ENCODE results near the gene TOMM40L. TPM values are rescaled to one million over a fixed set of nuclear protein-coding genes. Genes with fewer than 3 reads are reported as not detected.
"Not testable (repeated sequence)": the region's sequence is repeated elsewhere in the genome, so short reads cannot be mapped to it uniquely, and the experiment has no call there.

The TOMM40L gene
- total RNA-seq, 2 experiments from 2014 or later = 12.3 to 13.2 TPM

DNA sequence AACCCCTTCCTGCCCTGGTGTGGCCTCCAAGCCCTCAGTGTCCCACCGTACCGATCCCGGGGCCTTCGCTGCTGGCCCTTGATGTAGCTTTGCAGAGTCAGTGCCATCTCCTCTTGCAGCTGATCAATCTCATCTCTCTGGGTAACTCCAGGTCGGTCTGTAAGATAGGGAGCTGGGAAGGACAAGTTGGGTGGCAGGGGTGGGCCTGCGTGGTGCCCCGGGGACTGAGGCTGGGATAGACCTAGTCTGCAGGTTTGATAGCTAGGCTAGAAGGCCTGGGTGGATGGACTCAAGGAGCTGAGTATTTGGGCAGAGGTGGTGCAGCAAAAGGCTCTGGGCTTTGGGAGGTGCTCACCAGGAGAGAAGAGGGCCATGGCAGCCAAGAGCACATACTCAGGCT is 4.9 kb downstream of the TOMM40L start:
- Mint-ChIP-seq H3K4me3 (no peak overlapping the region), H3K9me3 (ENCODE audit: low read depth) (no peaks in the 10 kb centered on the region), H3K27me3 (no peaks in the 10 kb centered on the region), H3K36me3 (ENCODE audit: low read depth) (peaks cover 19% of the 10 kb centered on the region), H3K27ac (no peak overlapping the region), H3K4me1 (peaks cover 19% of the 10 kb centered on the region)
- CTCF ChIA-PET = interaction anchor here (1.2 to 3.7 kb wide), 7 partner anchors 11 to 152 kb away, joined by 3 to 18 read pairs (median 5); no protein-coding TSS in a partner anchor
- POLR2A ChIA-PET = interaction anchor here (0.6 kb wide), 1 partner anchor 127 kb away, joined by 6 read pairs; no protein-coding TSS in a partner anchor
- intact Hi-C loops (cut with DNase I, micrococcal nuclease) = no loop called here
- DNase-seq (no peak), ATAC-seq (no peak)

DNA sequence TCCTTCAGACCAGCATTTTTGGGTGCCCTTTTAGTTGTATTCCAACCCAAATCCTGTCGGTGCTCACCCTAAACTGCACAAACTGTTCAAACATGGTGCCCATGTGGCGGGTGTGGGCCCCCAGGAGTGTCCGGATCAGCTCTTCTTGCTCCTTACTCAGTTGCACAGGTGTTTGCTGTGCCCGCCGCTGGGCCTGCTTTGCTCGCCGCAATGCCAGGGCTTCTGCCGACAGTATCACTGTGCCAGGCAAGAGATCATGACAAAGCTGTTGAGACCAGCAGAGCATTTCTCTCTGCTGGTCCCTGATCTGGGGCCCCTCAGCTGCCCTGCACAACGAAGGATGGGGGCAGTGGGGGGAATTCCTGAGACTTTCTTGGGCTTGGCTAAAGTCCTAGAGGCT is 7.2 kb downstream of the TOMM40L start:
- CTCF ChIA-PET = interaction anchor here (1.3 to 2.5 kb wide), 2 partner anchors 16 to 149 kb away, joined by 4 to 9 read pairs; no protein-coding TSS in a partner anchor
- POLR2A ChIA-PET = no interaction called here
- intact Hi-C loops (cut with DNase I, micrococcal nuclease) = no loop called here
- DNase-seq (no peak), ATAC-seq (no peak)
- peaks cover 14% of the 10 kb centered on the region for H3K36me3 Mint-ChIP-seq (ENCODE audit: low read depth)
- no peaks in the 10 kb centered on the region for H3K9me3 Mint-ChIP-seq (ENCODE audit: low read depth)
- no peak overlapping the region for H3K4me3 Mint-ChIP-seq
- no peak overlapping the region for H3K27ac Mint-ChIP-seq
- no peaks in the 10 kb centered on the region for H3K4me1 Mint-ChIP-seq
- H3K27me3 Mint-ChIP-seq = no peaks in the 10 kb centered on the region

GRCh38 chr1:161235957-161236775 is 10.3 kb downstream of the TOMM40L start:
- H3K36me3 Mint-ChIP-seq (ENCODE audit: low read depth) = no peaks in the 10 kb centered on the region
- POLR2A ChIA-PET = no interaction called here
- CTCF ChIA-PET = interaction anchor here (0.8 to 2.0 kb wide), 3 partner anchors 9 to 41 kb away, joined by 3 to 13 read pairs (median 9); partner anchors contain the start of gene TOMM40L
- ATAC-seq = no peak
- H3K9me3 Mint-ChIP-seq (ENCODE audit: low read depth) = no peaks in the 10 kb centered on the region
- intact Hi-C loops (cut with DNase I, micrococcal nuclease) = no loop called here
- no peak overlapping the region for H3K4me3 Mint-ChIP-seq
- no peak overlapping the region for H3K27ac Mint-ChIP-seq
- no peak for DNase-seq
- H3K4me1 Mint-ChIP-seq = no peaks in the 10 kb centered on the region
- H3K27me3 Mint-ChIP-seq = peaks cover 3% of the 10 kb centered on the region

GRCh38 chr1:161238039-161238473 is 12.2 kb downstream of the TOMM40L start, which contains the start of gene NR1I3:
Gene NR1I3 (minus strand): TSS chr1:161238203. CDS start chr1:161236565, 1,638 bp downstream.
- H3K4me1 Mint-ChIP-seq = no peaks in the 10 kb centered on the region
- ChIA-PET CTCF (interaction anchor here (2.0 kb wide), 1 partner anchor 8 kb away, joined by 5 read pairs; no protein-coding TSS in a partner anchor), POLR2A (interaction anchor here (0.6 kb wide), 1 partner anchor 137 kb away, joined by 3 read pairs; no protein-coding TSS in a partner anchor)
- no peaks in the 10 kb centered on the region for H3K9me3 Mint-ChIP-seq (ENCODE audit: low read depth)
- intact Hi-C loops (cut with DNase I, micrococcal nuclease) = no loop called here
- ATAC-seq (no peak), DNase-seq (no peak)
- no peak within 1 kb of the TSS for H3K4me3 Mint-ChIP-seq
- peaks cover 7% of the 10 kb centered on the region for H3K27me3 Mint-ChIP-seq
- H3K36me3 Mint-ChIP-seq (ENCODE audit: low read depth) = no peaks in the 10 kb centered on the region
- H3K27ac Mint-ChIP-seq = no peak within 1 kb of the TSS

DNA sequence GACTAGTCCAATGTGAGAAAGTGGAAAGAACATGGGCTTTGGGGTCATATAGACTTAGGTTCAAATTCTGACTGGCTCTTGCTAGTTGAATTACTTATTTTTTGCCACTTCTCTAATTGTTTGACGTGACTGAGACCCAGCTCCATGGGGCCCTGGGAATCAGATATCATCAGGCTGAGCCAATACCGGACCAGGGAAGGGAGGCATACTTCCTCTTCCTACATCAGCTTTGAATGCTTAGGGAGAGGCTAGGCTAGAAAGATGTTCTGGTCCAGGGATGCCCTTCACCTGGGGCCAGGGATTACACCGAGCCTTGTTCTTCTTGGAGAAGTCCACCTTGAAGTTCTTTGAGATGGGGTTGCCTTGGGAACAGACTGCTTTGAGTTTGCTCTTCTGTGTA is 15.8 kb downstream of the TOMM40L start:
- H3K4me1 Mint-ChIP-seq = no peaks in the 10 kb centered on the region
- ChIA-PET POLR2A (no interaction called here), CTCF (interaction anchor here (0.8 to 1.1 kb wide), 3 partner anchors 16 to 140 kb away, joined by 3 to 4 read pairs (median 4); partner anchors contain the start of gene TOMM40L)
- no peaks in the 10 kb centered on the region for H3K36me3 Mint-ChIP-seq (ENCODE audit: low read depth)
- intact Hi-C loops (cut with DNase I, micrococcal nuclease) = no loop called here
- DNase-seq (no peak), ATAC-seq (no peak)
- no peaks in the 10 kb centered on the region for H3K9me3 Mint-ChIP-seq (ENCODE audit: low read depth)
- no peak overlapping the region for H3K27ac Mint-ChIP-seq
- peaks cover 7% of the 10 kb centered on the region for H3K27me3 Mint-ChIP-seq
- H3K4me3 Mint-ChIP-seq = no peak overlapping the region

DNA sequence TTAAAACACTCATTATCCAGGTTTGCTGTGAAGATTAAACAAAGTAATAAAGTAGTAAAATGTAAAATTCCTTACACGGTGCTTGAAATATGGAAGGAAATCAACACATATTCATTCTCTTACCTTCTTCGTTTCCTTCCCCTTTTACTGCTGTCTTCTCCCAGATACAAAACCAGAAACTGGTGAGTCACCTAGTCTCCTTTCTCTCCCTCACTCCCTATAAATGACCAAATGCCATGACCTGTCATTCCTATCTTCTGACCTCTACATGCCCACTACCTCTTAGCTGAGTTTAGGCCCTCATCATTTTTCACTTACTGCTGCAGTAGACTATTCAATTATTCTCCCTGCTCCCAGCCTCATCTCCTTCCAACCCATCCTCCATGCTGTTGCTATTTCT is 16.5 kb downstream of the TOMM40L start:
- POLR2A ChIA-PET = no interaction called here

GRCh38 chr1:161244888-161245287 is 19.0 kb downstream of the TOMM40L start:
- H3K4me1 Mint-ChIP-seq = no peaks in the 10 kb centered on the region
- peaks cover 9% of the 10 kb centered on the region for H3K27me3 Mint-ChIP-seq
- ChIA-PET CTCF (no interaction called here), POLR2A (no interaction called here)
- no peak overlapping the region for H3K27ac Mint-ChIP-seq
- H3K4me3 Mint-ChIP-seq = no peak overlapping the region
- ATAC-seq (no peak), DNase-seq (no peak)
- intact Hi-C loops (cut with DNase I, micrococcal nuclease) = no loop called here
- peaks cover under 1% of the 10 kb centered on the region for H3K9me3 Mint-ChIP-seq (ENCODE audit: low read depth)
- H3K36me3 Mint-ChIP-seq (ENCODE audit: low read depth) = no peaks in the 10 kb centered on the region

More for the DNA sequence above, 16.5 kb downstream of the TOMM40L start:
- Mint-ChIP-seq H3K4me1 (no peaks in the 10 kb centered on the region), H3K27ac (no peak overlapping the region), H3K27me3 (peaks cover 7% of the 10 kb centered on the region), H3K36me3 (ENCODE audit: low read depth) (no peaks in the 10 kb centered on the region), H3K9me3 (ENCODE audit: low read depth) (no peaks in the 10 kb centered on the region), H3K4me3 (no peak overlapping the region)
- intact Hi-C loops (cut with DNase I, micrococcal nuclease) = no loop called here
- ATAC-seq (no peak), DNase-seq (no peak)
- CTCF ChIA-PET = interaction anchor here (0.9 to 1.5 kb wide), 3 partner anchors 49 to 139 kb away, joined by 4 read pairs; no protein-coding TSS in a partner anchor

GRCh38 chr1:161250100-161250499 is 24.2 kb downstream of the TOMM40L start:
- POLR2A ChIA-PET; ATAC-seq; H3K27ac Mint-ChIP-seq; H3K27me3 Mint-ChIP-seq; intact Hi-C loops (cut with DNase I, micrococcal nuclease); H3K4me1 Mint-ChIP-seq; H3K36me3 Mint-ChIP-seq (ENCODE audit: low read depth); H3K9me3 Mint-ChIP-seq (ENCODE audit: low read depth); DNase-seq; H3K4me3 Mint-ChIP-seq: not testable (repeated sequence)
- CTCF ChIA-PET = interaction anchor here (0.8 to 1.8 kb wide), 6 partner anchors 8 to 132 kb away, joined by 3 to 8 read pairs (median 3); partner anchors contain the start of gene PCP4L1

GRCh38 chr1:161250829-161251228 is 25.0 kb downstream of the TOMM40L start:
- intact Hi-C loops (cut with DNase I, micrococcal nuclease) = no loop called here
- peaks cover 6% of the 10 kb centered on the region for H3K27me3 Mint-ChIP-seq
- CTCF ChIA-PET = interaction anchor here (0.7 to 1.8 kb wide), 4 partner anchors 21 to 132 kb away, joined by 3 to 8 read pairs (median 3); no protein-coding TSS in a partner anchor
- H3K4me1 Mint-ChIP-seq = no peaks in the 10 kb centered on the region
- no peaks in the 10 kb centered on the region for H3K36me3 Mint-ChIP-seq (ENCODE audit: low read depth)
- H3K27ac Mint-ChIP-seq = no peak overlapping the region
- POLR2A ChIA-PET = no interaction called here
- ATAC-seq = no peak
- peaks cover 4% of the 10 kb centered on the region for H3K9me3 Mint-ChIP-seq (ENCODE audit: low read depth)
- no peak overlapping the region for H3K4me3 Mint-ChIP-seq
- DNase-seq = no peak

GRCh38 chr1:161251579-161251978 is 25.7 kb downstream of the TOMM40L start:
- Mint-ChIP-seq H3K9me3 (ENCODE audit: low read depth) (peaks cover 6% of the 10 kb centered on the region), H3K4me1 (no peaks in the 10 kb centered on the region), H3K4me3 (no peak overlapping the region), H3K27me3 (peaks cover 9% of the 10 kb centered on the region), H3K27ac (no peak overlapping the region), H3K36me3 (ENCODE audit: low read depth) (no peaks in the 10 kb centered on the region)
- ChIA-PET POLR2A (no interaction called here), CTCF (interaction anchor here (0.7 to 0.9 kb wide), 2 partner anchors 131 to 171 kb away, joined by 3 read pairs; no protein-coding TSS in a partner anchor)
- intact Hi-C loops (cut with DNase I, micrococcal nuclease) = no loop called here
- DNase-seq (no peak), ATAC-seq (no peak)

DNA sequence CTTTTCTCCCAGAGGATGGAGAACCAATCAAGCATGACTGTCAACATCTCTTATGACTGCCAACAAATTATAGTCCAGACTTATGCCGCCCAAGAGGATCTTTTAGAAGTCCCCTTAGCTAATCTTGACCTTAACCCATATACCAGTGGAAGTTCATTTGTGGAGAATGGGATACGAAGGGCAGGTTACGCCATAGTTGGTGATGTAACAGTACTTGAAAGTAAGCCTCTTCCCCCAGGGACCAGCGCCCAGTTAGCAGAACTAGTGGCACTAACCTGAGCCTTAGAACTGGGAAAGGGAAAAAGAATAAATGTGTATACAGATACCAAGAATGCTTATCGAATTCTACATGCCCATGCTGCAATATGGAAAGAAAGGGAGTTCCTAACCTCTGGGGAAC is 29.4 kb downstream of the TOMM40L start:
- H3K27ac Mint-ChIP-seq, POLR2A ChIA-PET, ATAC-seq, H3K4me1 Mint-ChIP-seq, H3K4me3 Mint-ChIP-seq, DNase-seq: not testable (repeated sequence)
- Mint-ChIP-seq H3K36me3 (ENCODE audit: low read depth) (peaks cover 14% of the 10 kb centered on the region), H3K9me3 (ENCODE audit: low read depth) (peaks cover 19% of the 10 kb centered on the region), H3K27me3 (peaks cover 38% of the 10 kb centered on the region)
- intact Hi-C loops (cut with DNase I, micrococcal nuclease) = loop anchor here in 1 of 2 experiments (2.0 kb wide), 1 partner anchor 13 kb away; no protein-coding TSS in a partner anchor
- CTCF ChIA-PET = interaction anchor here (0.6 kb wide), 1 partner anchor 16 kb away, joined by 4 read pairs; no protein-coding TSS in a partner anchor
